Measurements from ENCODE around the gene HP.

HP gene

DNA sequence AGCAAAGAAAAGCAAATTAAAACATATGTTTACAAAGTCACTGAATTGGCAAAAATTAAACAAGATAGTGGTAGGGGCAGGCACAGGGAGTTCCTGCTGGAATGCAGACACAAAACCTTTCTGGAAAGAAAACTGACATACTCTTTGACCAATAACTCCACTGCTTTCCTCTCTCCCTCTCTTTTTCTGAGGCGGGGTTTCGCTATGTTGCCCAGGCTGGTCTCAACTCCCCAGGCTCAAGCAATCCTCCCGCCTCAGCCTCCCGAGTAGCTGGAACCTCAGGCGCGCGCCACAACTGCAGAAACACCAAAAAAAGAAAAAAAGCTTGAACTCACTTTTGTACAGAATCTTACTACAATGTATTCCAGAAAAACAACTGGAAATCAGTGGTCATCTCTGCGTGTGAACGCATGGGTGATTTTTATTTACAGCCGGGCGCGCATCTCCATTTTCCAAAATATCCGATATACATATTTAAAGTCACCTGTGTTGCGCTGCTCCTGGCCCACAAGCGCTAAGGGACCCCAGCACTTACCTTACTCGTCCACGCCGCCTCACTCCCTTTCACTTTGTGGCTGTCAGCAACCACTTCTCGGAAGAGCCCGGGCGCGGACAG lies 38.6 kb downstream of the HP start:
- no peak for DNase-seq

DNA sequence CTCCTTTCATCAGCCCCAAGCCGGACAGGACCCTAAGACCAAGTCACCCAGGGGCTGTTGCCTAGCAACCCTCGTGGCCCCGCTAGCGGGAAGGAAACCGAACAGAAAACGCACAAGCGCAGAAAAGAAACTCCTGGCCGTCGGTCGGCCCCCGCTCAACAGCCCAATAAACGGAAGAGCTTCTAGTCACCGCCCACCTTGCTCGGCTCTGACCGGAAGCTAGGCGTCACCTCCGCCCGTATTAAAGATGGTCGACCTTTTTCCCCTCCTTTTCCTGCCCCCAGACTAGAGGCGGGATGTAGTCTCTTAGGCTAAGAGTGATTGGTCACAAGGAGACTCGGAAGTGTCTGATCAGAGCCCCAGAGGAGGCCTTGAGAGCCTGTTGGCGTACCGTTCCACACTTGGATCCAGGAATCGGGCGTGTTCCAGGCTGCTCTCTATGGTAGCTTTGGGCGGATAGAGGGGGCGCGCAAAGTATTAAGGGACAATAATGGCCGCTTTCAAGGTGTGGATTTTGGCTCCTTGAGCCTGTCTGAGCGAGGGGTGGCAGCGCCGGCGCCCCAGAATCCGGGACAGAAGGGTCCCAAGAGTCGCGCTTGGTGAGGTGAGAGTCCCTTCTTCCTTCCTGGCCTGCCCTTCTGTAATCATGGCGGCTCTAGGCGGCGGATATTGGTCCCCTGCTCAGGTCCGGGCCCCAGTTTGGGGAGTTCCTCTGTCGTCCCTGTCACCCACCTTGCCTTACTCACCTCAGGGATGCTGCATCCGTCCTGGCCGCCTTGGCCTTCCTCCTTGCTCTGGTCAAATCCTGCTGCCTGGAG lies 39.4 kb downstream of the HP start, which contains the start of the genes DHX38 and TXNL4B:
DHX38 (plus strand) TSS at position 400 of the 818 bp plus-strand sequence. CDS start 2,311 bp downstream, outside the sequence.
TXNL4B (minus strand) TSS at position 173 of the 818 bp plus-strand sequence. CDS start 2,871 bp downstream, outside the sequence.
- DNase-seq: peak; percentile 89

DNA sequence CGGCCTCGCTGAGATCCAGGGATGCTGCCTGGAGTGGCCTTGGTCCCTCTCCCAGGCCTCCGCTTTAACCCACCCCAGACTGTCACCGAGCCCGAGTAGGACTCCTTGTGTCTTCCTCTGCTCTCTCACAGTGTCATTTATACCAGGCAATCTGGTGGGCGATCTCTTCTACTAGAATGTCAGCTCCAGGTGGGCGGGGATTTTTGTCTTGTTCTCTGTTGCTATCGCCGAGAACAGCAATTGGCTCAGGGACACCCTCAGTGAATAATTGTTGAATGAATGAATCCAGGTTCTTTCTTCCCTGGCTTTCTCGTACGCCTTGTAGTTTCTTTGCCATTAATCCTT lies 39.9 kb downstream of the HP start:
- DNase-seq: no peak

DNA sequence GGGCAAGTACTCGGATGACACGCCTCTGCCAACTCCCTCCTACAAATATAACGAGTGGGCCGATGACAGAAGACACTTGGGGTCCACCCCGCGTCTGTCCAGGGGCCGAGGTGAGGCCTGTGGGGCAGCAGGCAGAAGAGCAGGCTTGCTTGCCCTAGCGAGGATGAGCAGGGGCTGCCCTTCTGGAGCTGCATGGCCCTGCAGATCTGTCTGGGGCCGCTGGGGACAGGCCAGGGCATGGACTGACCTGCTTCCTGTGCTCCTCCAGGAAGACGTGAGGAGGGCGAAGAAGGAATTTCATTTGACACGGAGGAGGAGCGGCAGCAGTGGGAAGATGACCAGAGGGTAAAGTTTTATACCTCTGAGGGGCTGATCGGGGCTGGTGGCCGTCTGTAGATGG lies 44.6 kb downstream of the HP start:
- DNase-seq: no peak

DNA sequence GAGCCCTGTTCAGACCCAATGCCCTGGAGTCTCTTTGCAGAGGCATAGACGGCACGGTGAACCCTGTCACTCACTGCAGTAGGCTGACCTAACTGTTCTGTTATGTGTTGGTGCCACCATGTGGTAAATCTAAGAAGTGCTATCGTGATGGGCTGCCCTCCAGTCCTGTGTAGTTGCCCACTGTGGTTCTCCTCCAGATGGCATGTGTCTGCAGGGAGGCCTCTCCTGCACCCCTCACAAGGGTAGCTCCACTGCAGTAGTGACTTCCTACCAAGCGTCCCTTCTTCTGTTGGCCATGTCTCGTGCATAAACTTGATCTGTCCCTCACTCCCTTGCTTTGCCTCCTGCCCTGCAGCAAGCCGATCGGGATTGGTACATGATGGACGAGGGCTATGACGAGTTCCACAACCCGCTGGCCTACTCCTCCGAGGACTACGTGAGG lies 45.1 kb downstream of the HP start:
- peak; percentile 62 for DNase-seq

DNA sequence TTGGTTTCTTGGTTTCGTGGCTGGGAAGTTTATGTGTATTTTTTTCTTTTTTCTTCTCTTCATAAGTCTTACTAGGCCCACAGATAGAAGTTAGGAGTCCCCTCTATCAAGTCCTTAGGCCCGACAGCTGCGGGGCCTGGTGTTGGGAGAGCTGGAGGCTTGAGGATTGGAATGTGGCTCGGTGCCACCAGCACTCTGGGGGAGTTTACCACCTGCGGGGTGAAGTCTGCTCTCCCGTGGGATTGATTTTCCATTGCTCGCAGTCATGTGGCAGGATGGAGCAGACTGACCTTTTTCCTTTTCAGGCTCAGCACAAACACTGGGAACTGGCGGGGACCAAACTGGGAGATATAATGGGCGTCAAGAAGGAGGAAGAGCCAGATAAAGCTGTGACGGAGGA lies 46.9 kb downstream of the HP start:
- no peak for DNase-seq

DNA sequence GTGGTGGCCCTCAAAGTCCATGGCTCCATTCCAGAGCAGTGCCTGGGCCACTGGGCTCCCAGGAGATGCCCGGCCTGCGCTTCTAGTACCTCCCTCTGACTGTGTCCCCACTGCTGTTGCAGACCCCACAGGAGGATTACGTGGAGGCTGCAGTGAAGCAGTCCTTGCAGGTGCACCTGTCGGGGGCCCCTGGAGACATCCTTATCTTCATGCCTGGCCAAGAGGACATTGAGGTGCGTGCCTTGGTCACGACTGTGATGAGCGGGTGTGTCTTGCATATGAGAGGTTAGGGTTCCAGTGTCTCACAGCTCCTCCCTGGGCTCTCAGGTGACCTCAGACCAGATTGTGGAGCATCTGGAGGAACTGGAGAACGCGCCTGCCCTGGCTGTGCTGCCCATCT lies 50.6 kb downstream of the HP start:
- no peak for DNase-seq

DNA sequence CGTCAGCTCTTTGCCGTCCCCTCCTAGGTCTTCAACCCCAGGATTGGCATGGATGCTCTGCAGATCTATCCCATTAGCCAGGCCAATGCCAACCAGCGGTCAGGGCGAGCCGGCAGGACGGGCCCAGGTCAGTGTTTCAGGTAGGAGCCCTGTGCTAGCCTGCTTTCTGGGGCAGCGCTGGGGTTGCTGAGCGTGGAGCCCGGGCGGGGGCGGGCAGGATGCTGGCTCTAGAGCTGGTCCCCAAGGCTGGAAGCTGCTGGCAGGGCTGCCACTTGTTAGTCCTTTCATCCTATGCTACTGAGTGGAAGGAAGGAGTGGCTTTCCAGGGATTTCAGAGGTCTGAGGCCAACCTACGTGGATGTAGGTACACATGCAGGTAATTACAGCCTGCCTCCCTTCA lies 51.7 kb downstream of the HP start:
- no peak for DNase-seq

DNA sequence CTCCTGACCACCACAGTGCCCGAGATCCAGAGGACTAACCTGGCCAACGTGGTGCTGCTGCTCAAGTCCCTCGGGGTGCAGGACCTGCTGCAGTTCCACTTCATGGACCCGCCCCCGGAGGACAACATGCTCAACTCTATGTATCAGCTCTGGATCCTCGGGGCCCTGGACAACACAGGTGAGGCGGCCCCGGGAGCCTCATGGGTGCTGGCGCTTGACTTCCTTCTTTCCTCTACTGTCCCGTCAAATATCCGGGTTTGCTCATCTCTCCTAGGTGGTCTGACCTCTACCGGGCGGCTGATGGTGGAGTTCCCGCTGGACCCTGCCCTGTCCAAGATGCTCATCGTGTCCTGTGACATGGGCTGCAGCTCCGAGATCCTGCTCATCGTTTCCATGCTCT lies 53.1 kb downstream of the HP start:
- DNase-seq: peak; percentile 26

DNA sequence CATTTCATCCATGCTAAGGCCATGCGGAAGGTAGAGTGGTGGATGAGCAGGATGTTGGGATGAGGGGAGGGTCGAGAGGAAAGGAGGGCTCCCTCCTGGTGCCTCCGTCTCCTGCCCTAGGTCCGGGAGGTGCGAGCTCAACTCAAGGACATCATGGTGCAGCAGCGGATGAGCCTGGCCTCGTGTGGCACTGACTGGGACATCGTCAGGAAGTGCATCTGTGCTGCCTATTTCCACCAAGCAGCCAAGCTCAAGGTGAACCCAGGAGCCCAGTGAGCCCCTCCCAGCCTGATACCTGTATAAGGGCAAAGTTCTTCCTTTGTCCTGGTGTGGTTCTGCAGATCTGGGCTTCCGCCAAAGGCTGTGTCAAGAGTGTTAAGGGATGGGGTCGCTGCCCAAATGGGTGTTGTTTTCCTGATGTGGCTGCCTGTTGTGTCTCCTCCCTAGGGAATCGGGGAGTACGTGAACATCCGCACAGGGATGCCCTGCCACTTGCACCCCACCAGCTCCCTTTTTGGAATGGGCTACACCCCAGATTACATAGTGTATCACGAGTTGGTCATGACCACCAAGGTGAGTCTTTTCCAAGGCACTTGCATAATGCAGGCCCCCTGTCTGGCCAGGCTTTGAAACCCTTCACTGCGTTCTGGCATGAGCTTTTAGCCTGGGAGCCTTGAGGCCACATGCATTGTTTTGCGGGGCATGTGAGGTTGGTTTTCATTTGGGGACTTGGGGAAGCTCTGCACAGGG lies 54.2 kb downstream of the HP start:
- peak; percentile 44 for DNase-seq

DNA sequence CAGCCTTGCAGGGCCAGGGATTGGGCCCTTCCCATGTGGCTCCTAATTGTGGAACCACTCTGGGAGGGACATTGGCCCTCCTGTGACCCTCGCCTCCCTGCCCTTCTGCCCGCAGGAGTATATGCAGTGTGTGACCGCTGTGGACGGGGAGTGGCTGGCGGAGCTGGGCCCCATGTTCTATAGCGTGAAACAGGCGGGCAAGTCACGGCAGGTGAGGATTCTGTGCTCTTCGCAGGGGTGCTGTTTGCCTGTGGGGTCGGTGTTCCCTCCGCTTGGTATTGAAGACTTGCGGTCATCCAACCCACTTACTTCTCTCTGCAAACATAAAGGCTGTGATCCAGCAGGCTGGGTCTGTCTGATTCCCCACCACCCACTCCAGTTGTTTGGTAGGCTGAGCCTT lies 55.0 kb downstream of the HP start:
- DNase-seq: peak; percentile 33

DNA sequence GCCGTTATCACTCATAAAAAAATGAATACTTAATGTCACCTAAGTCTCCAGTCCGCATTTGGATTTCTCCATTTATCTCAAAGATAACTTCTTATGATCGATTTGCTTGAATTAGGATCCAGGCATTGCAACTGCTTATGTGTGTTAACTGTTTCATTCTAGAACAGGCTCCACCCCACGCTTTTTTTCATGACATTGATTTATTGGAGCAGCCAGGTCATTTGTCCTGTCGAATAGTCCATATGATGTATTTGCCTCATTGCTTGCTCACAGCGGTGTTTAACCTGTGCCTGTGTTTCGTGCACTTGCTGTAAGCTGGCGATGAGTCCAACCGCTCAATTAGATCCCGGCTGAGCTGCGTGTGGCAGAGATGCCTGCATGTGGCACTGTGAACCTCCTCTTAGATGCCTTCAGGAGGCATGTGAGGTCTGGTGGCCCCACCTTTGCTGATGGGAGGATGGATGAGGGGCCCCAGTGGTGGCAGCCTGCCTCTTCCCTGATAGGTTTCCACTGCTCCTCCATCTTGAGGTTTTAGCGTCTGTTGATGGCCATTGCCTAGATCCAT lies 55.7 kb downstream of the HP start:
- DNase-seq: peak; percentile 29
